ENCODE data around the gene SPEN. TPM values are rescaled to one million over a fixed set of nuclear protein-coding genes. Genes with fewer than 3 reads are reported as not detected.

The SPEN gene
- total and polyA plus RNA-seq, 9 of the 15 experiments (the other 6 are each of a cell fraction or from before 2014, with no cell fraction given) = 5.7 to 87.5 (median 27.2) TPM

DNA sequence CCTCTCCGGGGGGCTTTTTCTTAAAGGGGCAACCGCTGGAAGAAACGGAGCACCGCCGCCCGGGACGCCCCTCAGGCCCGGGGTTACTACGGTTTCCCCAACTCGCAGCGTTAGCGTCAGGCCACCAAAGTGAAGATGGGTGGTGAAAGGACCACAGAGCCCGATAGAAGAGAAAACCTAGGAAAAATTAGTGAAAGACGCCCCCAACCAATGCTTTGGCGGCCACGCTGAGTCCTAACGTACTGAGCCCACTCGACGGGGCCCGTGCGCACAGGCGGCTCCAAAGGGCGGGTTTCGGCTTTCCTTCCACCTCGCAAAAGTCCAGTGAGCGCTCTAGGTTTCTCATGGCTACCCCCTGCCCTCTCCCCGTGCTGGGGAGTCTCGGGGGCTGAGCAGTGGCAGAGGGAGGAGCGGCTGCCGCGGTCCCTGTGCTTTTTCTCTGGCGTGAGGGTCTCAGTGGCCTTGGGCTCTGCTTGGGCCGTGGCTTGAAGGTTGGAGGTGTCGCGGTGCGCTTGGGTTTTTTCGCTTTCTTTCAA, 12.2 kb upstream of the SPEN start (continued):
- TF ChIP-seq ZNF76 (CRISPR knock-in tag; IDR thresholded peaks at IDR 0.05; ENCODE audit: borderline replicate concordance) = no peak
- TF ChIP-seq DMBX1 (CRISPR knock-in tag; IDR thresholded peaks at IDR 0.05; ENCODE audit: borderline replicate concordance) = peak; percentile 43; the same call in 1 of the 2 replicates
- TF ChIP-seq, protein P1, sequence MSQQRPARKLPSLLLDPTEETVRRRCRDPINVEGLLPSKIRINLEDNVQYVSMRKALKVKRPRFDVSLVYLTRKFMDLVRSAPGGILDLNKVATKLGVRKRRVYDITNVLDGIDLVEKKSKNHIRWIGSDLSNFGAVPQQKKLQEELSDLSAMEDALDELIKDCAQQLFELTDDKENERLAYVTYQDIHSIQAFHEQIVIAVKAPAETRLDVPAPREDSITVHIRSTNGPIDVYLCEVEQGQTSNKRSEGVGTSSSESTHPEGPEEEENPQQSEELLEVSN (IDR thresholded peaks at IDR 0.05; ENCODE audit: borderline replicate concordance in 1 of 2, extremely low read depth in 1 of 2, insufficient read depth in 1 of 2, insufficient read length in 1 of 2, low read depth in 1 of 2, low read length in 1 of 2, poor library complexity in 1 of 2, severe bottlenecking in 1 of 2) = no peak
- TF ChIP-seq PCBP1 (IDR thresholded peaks at IDR 0.05; ENCODE audit: low read depth, low read length, poor library complexity, severe bottlenecking) = no peak
- no peak for TF ChIP-seq JUND (IDR thresholded peaks at IDR 0.05; ENCODE audit: borderline replicate concordance, low read depth, low read length)
- no peak for TF ChIP-seq JUND (tag; IDR thresholded peaks at IDR 0.05; ENCODE audit: borderline replicate concordance, low read depth, low read length)
- TF ChIP-seq MITF (IDR thresholded peaks at IDR 0.05) = no peak
- 0 out of 2 replicates have a peak, but pooled peaks have one; percentile 6 for TF ChIP-seq KLF6 (CRISPR knock-in tag; IDR thresholded peaks at IDR 0.05; ENCODE audit: borderline replicate concordance)
- TF ChIP-seq BRCA1 (IDR thresholded peaks at IDR 0.05) = no peak
- TF ChIP-seq BRCA1 (CRISPR knock-in tag; IDR thresholded peaks at IDR 0.05) = 0 out of 2 replicates have a peak, but pooled peaks have one; percentile 75
- 0 out of 2 replicates have a peak, but pooled peaks have one; percentile 8 for TF ChIP-seq ZNF830 (CRISPR knock-in tag; IDR thresholded peaks at IDR 0.05)
- TF ChIP-seq MLLT1 (IDR thresholded peaks at IDR 0.05) = 0 out of 4 replicates have a peak, but pooled peaks of 1 of the 2 experiments have one; percentile 54
- peak; percentile 28 for TF ChIP-seq HDAC3 (IDR thresholded peaks at IDR 0.05; ENCODE audit: borderline replicate concordance, partially characterized antibody)
- TF ChIP-seq, protein P2, sequence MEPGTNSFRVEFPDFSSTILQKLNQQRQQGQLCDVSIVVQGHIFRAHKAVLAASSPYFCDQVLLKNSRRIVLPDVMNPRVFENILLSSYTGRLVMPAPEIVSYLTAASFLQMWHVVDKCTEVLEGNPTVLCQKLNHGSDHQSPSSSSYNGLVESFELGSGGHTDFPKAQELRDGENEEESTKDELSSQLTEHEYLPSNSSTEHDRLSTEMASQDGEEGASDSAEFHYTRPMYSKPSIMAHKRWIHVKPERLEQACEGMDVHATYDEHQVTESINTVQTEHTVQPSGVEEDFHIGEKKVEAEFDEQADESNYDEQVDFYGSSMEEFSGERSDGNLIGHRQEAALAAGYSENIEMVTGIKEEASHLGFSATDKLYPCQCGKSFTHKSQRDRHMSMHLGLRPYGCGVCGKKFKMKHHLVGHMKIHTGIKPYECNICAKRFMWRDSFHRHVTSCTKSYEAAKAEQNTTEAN (CRISPR knock-in tag; IDR thresholded peaks at IDR 0.05) = no peak; the same call in 1 of the 2 replicates
- no peak for TF ChIP-seq E4F1 (CRISPR knock-in tag; IDR thresholded peaks at IDR 0.05; ENCODE audit: borderline replicate concordance)

Data from K562 (cell line).